ENCODE results near the gene PRKX. TPM values are rescaled to one million over a fixed set of nuclear protein-coding genes. Genes with fewer than 3 reads are reported as not detected.
"Not testable (repeated sequence)": the region's sequence is repeated elsewhere in the genome, so short reads cannot be mapped to it uniquely, and the experiment has no call there.

Gene PRKX
- total RNA-seq, 4 donors from 2014 or later: 27.8 to 43.7 (median 41.2) TPM

GRCh38 chrX:3717742-3718420, 4.4 kb upstream of the PRKX start:
- no peak overlapping the region for H3K4me3 ChIP-seq
- no peaks in the 10 kb centered on the region for H3K9me3 ChIP-seq
- DNase-seq (ENCODE audit: low spot score in 2 of 2): no peak
- H3K4me1 ChIP-seq: no peaks in the 10 kb centered on the region
- WGBS: 62% methylated on average over 11 of the region's 11 CpGs
- no peaks in the 10 kb centered on the region for H3K27me3 ChIP-seq
- H3K36me3 ChIP-seq: no peaks in the 10 kb centered on the region
- TF ChIP-seq EP300 (IDR thresholded peaks at IDR 0.05): no peak
- TF ChIP-seq, protein P1, sequence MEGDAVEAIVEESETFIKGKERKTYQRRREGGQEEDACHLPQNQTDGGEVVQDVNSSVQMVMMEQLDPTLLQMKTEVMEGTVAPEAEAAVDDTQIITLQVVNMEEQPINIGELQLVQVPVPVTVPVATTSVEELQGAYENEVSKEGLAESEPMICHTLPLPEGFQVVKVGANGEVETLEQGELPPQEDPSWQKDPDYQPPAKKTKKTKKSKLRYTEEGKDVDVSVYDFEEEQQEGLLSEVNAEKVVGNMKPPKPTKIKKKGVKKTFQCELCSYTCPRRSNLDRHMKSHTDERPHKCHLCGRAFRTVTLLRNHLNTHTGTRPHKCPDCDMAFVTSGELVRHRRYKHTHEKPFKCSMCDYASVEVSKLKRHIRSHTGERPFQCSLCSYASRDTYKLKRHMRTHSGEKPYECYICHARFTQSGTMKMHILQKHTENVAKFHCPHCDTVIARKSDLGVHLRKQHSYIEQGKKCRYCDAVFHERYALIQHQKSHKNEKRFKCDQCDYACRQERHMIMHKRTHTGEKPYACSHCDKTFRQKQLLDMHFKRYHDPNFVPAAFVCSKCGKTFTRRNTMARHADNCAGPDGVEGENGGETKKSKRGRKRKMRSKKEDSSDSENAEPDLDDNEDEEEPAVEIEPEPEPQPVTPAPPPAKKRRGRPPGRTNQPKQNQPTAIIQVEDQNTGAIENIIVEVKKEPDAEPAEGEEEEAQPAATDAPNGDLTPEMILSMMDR (IDR thresholded peaks at IDR 0.05): no peak
- TF ChIP-seq POLR2AphosphoS5 (IDR thresholded peaks at IDR 0.05): no peak
- TF ChIP-seq POLR2A (IDR thresholded peaks at IDR 0.05): no peak
- no peak overlapping the region for H3K27ac ChIP-seq

DNA sequence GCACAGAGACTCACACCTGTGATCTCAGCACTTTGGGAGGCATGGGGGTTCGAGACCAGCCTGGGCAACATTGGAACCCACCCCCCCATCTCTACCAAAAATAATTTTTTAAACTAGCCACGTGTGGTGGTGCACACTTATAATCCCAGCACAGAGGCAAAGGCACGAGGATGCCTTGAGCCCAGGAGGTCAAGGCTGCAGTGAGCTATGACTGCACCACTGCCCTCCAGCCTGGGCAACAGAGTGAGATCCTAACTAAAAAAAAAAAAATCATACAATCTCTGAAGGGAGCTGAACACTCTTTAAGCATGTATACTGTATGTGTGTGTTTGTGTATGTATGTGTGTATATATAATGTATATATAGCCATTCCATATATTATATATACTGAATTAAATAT, 2.5 kb upstream of the PRKX start:
- H3K9me3 ChIP-seq: no peaks in the 10 kb centered on the region
- no peak overlapping the region for H3K27ac ChIP-seq
- no peak for TF ChIP-seq POLR2A (IDR thresholded peaks at IDR 0.05)
- no peak for TF ChIP-seq EP300 (IDR thresholded peaks at IDR 0.05)
- TF ChIP-seq POLR2AphosphoS5 (IDR thresholded peaks at IDR 0.05): no peak
- TF ChIP-seq, protein P1 (IDR thresholded peaks at IDR 0.05): no peak
- WGBS: 65% methylated on average over 3 of the region's 3 CpGs
- H3K27me3 ChIP-seq: no peaks in the 10 kb centered on the region
- H3K4me3 ChIP-seq: no peak overlapping the region
- DNase-seq (ENCODE audit: low spot score in 2 of 2): no peak
- peaks cover 10% of the 10 kb centered on the region for H3K4me1 ChIP-seq
- no peaks in the 10 kb centered on the region for H3K36me3 ChIP-seq

GRCh38 chrX:3714706-3715479, 1.4 kb upstream of the PRKX start:
- DNase-seq (ENCODE audit: low spot score in 2 of 2); H3K36me3 ChIP-seq; H3K27me3 ChIP-seq; H3K4me3 ChIP-seq; H3K27ac ChIP-seq; H3K9me3 ChIP-seq: not testable (repeated sequence)
- WGBS: 63% methylated on average over 24 of the region's 38 CpGs
- H3K4me1 ChIP-seq: peaks cover 13% of the 10 kb centered on the region

GRCh38 chrX:3713937-3714434, 537 bp upstream of the PRKX start:
- WGBS: 2% methylated on average over 15 of the region's 15 CpGs
- Histone ChIP-seq H3K36me3 (no peaks in the 10 kb centered on the region), H3K9me3 (no peaks in the 10 kb centered on the region), H3K4me3 (peak overlapping the region; percentile 78), H3K4me1 (peaks cover 13% of the 10 kb centered on the region), H3K27ac (peak overlapping the region; percentile 87), H3K27me3 (no peaks in the 10 kb centered on the region)
- no peak for DNase-seq (ENCODE audit: low spot score in 2 of 2)
- TF ChIP-seq, protein P1 (IDR thresholded peaks at IDR 0.05): no peak
- TF ChIP-seq POLR2A (IDR thresholded peaks at IDR 0.05) (no peak), POLR2AphosphoS5 (IDR thresholded peaks at IDR 0.05) (no peak), EP300 (IDR thresholded peaks at IDR 0.05) (no peak)

GRCh38 chrX:3712870-3713224, 602 bp downstream of the PRKX start:
- DNase-seq (ENCODE audit: low spot score in 2 of 2): peak; percentile 68 to 70
- H3K9me3 ChIP-seq: no peaks in the 10 kb centered on the region
- peak overlapping the region; percentile 78 for H3K4me3 ChIP-seq
- no peaks in the 10 kb centered on the region for H3K36me3 ChIP-seq
- no peak for TF ChIP-seq POLR2AphosphoS5 (IDR thresholded peaks at IDR 0.05)
- no peak for TF ChIP-seq POLR2A (IDR thresholded peaks at IDR 0.05)
- TF ChIP-seq EP300 (IDR thresholded peaks at IDR 0.05): no peak
- TF ChIP-seq, protein P1 (IDR thresholded peaks at IDR 0.05): no peak
- H3K27me3 ChIP-seq: no peaks in the 10 kb centered on the region
- peak overlapping the region; percentile 87 for H3K27ac ChIP-seq
- no CpG with 5 or more reads among the region's 38 CpGs for WGBS
- H3K4me1 ChIP-seq: peaks cover 13% of the 10 kb centered on the region
